Naive thymus-derived CD4-positive, alpha-beta T cell (primary cell): ENCODE measurements around the gene PTPN1. TPM values are rescaled to one million over a fixed set of nuclear protein-coding genes. Genes with fewer than 3 reads are reported as not detected.

Experiments
- ATAC-seq: fragments of 150-1000 bp; cut with Tn5 transposase; 2 replicates; pipeline ENCODE4 v1.10.0; 2021; ENCODE audit warnings: mild to moderate bottlenecking, moderate library complexity
- CTCF ChIA-PET: fragments of 350-600 bp; sonication (Branson Sonifier 250); formaldehyde crosslinking; loops from one replicate; lab custom pipeline; 2021; ENCODE audit warnings: antibody characterized with exemption; lab: Charles Lee
- POLR2A ChIA-PET: fragments of 350-600 bp; sonication (Branson Sonifier 250); formaldehyde crosslinking; loops from one replicate; lab custom pipeline; 2021; ENCODE audit warnings: antibody characterized with exemption, inconsistent platforms; lab: Charles Lee
- DNase-seq, 9 donors: peaks; one replicate each; pipeline versions ENCODE4 v3.0.0 to v3.0.0-alpha.2; 2020 to 2022; ENCODE audit warnings: mixed read lengths in 1 of 9
- H3K27ac ChIP-seq: one replicate; pipeline ENCODE4 v1.7.0; 2013; ENCODE audit warnings: mild to moderate bottlenecking, low read depth, low read length, moderate library complexity
- H3K27me3 ChIP-seq, 2 donors: one replicate each; pipeline ENCODE4 v1.7.0; 2013; ENCODE audit warnings: low read length in 2 of 2, mild to moderate bottlenecking in 2 of 2, moderate library complexity in 2 of 2; ENCODE audit not compliant: control insufficient read depth in 2 of 2, insufficient read depth in 2 of 2
- H3K36me3 ChIP-seq, 3 experiments: 1 replicate in 2 of 3; 2 replicates in 1 of 3; pipeline ENCODE4 v1.7.0; 2013; ENCODE audit warnings: low read length in 3 of 3, mild to moderate bottlenecking in 3 of 3, moderate library complexity in 1 of 3; ENCODE audit not compliant: insufficient read depth in 3 of 3, control insufficient read depth in 2 of 3
- H3K4me1 ChIP-seq, 2 donors: one replicate each; pipeline ENCODE4 v1.7.0; 2013; ENCODE audit warnings: low read length in 2 of 2, mild to moderate bottlenecking in 2 of 2, moderate library complexity in 1 of 2; ENCODE audit not compliant: control insufficient read depth in 2 of 2, insufficient read depth in 2 of 2
- H3K4me3 ChIP-seq: 2 replicates; pipeline ENCODE4 v1.7.0; 2013; ENCODE audit warnings: mild to moderate bottlenecking, low read length
- H3K9me3 ChIP-seq, 3 experiments: 1 replicate in 2 of 3; 2 replicates in 1 of 3; pipeline ENCODE4 v1.7.0; 2013; ENCODE audit warnings: low read length in 3 of 3; ENCODE audit not compliant: control insufficient read depth in 2 of 3
- H3K27ac Mint-ChIP-seq, 9 donors: one replicate each; pipeline ENCODE4 v1.8.0; 2020 to 2022; ENCODE audit warnings: mixed read lengths in 9 of 9, mild to moderate bottlenecking in 8 of 9, moderate library complexity in 5 of 9, inconsistent platforms in 2 of 9
- H3K27me3 Mint-ChIP-seq, 5 donors: one replicate each; pipeline ENCODE4 v1.8.0; 2021 to 2022; ENCODE audit warnings: mixed read lengths in 5 of 5, mild to moderate bottlenecking in 1 of 5
- H3K36me3 Mint-ChIP-seq, 5 donors: one replicate each; pipeline ENCODE4 v1.8.0; 2020 to 2022; ENCODE audit warnings: mixed read lengths in 5 of 5, mild to moderate bottlenecking in 3 of 5, inconsistent platforms in 1 of 5
- H3K4me1 Mint-ChIP-seq, 7 donors: one replicate each; pipeline ENCODE4 v1.8.0; 2020 to 2022; ENCODE audit warnings: mixed read lengths in 7 of 7, mild to moderate bottlenecking in 3 of 7, inconsistent platforms in 1 of 7
- H3K4me3 Mint-ChIP-seq, 10 donors: one replicate each; pipeline ENCODE4 v1.8.0; 2020 to 2022; ENCODE audit warnings: mild to moderate bottlenecking in 10 of 10, mixed read lengths in 10 of 10, moderate library complexity in 6 of 10, inconsistent platforms in 2 of 10
- H3K9me3 Mint-ChIP-seq, 11 donors: one replicate each; pipeline ENCODE4 v1.8.0; 2020 to 2022; ENCODE audit warnings: mixed read lengths in 11 of 11, mild to moderate bottlenecking in 4 of 11, inconsistent platforms in 1 of 11, moderate library complexity in 1 of 11
- intact Hi-C, 2 donors: fragments of 100-400 bp; cut with micrococcal nuclease; formaldehyde crosslinking; loops; one replicate each; pipeline ENCODE4 v1.15.1; 2023
- polyA plus RNA-seq, 2 donors: library from polyadenylated mRNA; unstranded; fragments of 300-500 nt; fragmentation: Illumina TruSeq; gene quantifications; one replicate each; pipeline ENCODE4 v1.2.3, GENCODE V29; 2021
- total RNA-seq, 6 experiments: library from RNA in 5 of 6; stranded (reverse) in 5 of 6; gene quantifications; 1 replicate in 5 of 6; 2 replicates in 1 of 6; pipeline ENCODE4 v1.2.3 and lab custom pipeline; 2021 to 2026

PTPN1 gene
- total and polyA plus RNA-seq, 7 experiments from 2014 or later: 30.4 to 80.5 (median 59.7) TPM

DNA sequence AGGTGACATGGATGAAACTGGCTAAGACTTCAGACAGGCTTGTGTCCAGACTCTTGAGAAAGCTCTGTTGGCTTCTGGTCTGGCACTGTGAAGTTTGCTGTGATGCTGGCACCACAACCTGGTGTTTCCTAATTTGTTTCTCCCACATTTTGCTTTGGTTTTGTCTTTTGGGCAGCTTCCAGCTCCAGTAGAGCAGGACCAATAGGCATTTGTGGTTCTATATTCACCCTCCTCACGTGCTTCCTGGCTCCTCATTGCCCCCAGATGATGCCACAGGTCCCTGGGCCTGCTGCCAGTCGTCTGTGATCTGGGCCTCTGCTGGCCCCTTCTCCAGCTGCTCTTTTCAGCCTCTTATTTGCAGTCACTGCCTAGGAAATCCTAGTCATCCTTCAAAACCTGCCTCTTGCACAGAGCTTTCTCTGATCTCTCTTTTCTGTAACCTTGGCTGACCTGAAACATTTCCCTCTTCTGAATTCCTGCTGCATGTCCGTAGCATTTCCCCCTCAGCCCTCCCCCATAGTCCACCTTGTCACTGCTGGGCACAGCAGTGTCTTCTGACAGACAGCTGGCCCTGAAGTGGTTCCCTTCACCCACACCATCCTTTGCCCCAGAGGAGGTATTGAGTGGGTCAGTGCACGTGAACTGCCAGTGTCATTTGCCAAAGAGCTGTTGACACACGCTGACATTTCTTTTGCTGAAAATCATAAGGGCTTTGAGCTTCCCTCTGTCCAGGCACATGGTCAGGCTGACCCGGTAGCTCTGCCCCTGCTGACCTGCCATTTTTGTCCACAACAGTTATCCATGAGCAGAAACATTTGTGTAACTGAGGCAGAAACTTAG lies 63.0 kb downstream of the PTPN1 start:
- peaks cover 27 to 64% (median 57%) of the 10 kb centered on the region in 7 donors for H3K4me1 Mint-ChIP-seq

GRCh38 chr20:50574108-50574507 lies 63.9 kb downstream of the PTPN1 start:
- Mint-ChIP-seq H3K9me3 (no peaks in the 10 kb centered on the region), H3K27me3 (no peaks in the 10 kb centered on the region), H3K27ac (peak overlapping the region in 5 of 9 donors; percentile 25 to 78 (median 32)), H3K36me3 (peaks cover 5 to 40% (median 22%) of the 10 kb centered on the region in 5 donors), H3K4me1 (peaks cover 18 to 55% (median 47%) of the 10 kb centered on the region in 7 donors), H3K4me3 (no peak overlapping the region)
- Histone ChIP-seq H3K4me3 (no peak overlapping the region), H3K4me1 (peaks cover 7 to 18% of the 10 kb centered on the region in 2 donors), H3K9me3 (no peaks in the 10 kb centered on the region), H3K36me3 (peaks cover 18 to 60% (median 22%) of the 10 kb centered on the region in 3 experiments), H3K27me3 (no peaks in the 10 kb centered on the region), H3K27ac (no peak overlapping the region)
- POLR2A ChIA-PET: interaction anchor here (1.7 to 8.4 kb wide), 2 partner anchors 57 to 62 kb away, joined by 4 to 45 read pairs; partner anchors contain the start of gene PTPN1
- CTCF ChIA-PET: interaction anchor here (0.8 to 7.1 kb wide), 8 partner anchors 11 to 177 kb away, joined by 3 to 67 read pairs (median 7); no protein-coding TSS in a partner anchor
- intact Hi-C loops: no loop called here
- ATAC-seq (no peak), DNase-seq (no peak)

More for the DNA sequence above, 63.0 kb downstream of the PTPN1 start:
- peak overlapping the region; percentile 2 for H3K27ac ChIP-seq
- H3K9me3 ChIP-seq: no peaks in the 10 kb centered on the region
- H3K36me3 ChIP-seq: peaks cover 14 to 60% (median 16%) of the 10 kb centered on the region in 3 experiments
- Mint-ChIP-seq H3K27me3 (no peaks in the 10 kb centered on the region), H3K27ac (peak overlapping the region in 8 of 9 donors; percentile 15 to 80 (median 57)), H3K36me3 (peaks cover 3 to 45% (median 25%) of the 10 kb centered on the region in 5 donors), H3K9me3 (no peaks in the 10 kb centered on the region), H3K4me3 (no peak overlapping the region)
- H3K27me3 ChIP-seq: no peaks in the 10 kb centered on the region
- intact Hi-C loops: no loop called here
- peaks cover 7 to 19% of the 10 kb centered on the region in 2 donors for H3K4me1 ChIP-seq
- ChIA-PET POLR2A (interaction anchor here (1.5 to 8.4 kb wide), 2 partner anchors 61 to 74 kb away, joined by 4 to 45 read pairs; partner anchors contain the start of gene PTPN1), CTCF (interaction anchor here (0.8 to 7.1 kb wide), 9 partner anchors 12 to 342 kb away, joined by 3 to 67 read pairs (median 7); no protein-coding TSS in a partner anchor)
- ATAC-seq (no peak), DNase-seq (no peak)
- H3K4me3 ChIP-seq: no peak overlapping the region

DNA sequence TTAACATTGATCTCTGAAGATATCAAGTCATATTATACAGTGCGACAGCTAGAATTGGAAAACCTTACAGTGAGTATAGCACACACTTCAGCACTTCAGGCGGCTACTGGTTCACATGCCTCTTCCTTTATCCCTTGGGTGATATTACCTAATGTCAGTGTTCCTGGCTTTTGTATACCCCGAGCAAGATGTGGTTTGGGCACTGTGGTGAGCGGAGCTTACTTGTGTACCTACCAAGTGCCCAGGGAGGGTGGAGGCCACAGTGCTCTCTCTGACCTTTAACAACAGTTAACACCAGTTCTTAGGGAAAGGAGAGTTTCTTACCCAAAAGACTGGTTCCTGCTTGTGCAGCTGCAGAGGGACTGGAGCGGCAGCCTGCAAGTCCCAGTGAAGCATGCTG lies 64.4 kb downstream of the PTPN1 start:
- ChIA-PET POLR2A (interaction anchor here (1.7 to 8.4 kb wide), 2 partner anchors 58 to 63 kb away, joined by 4 to 45 read pairs; partner anchors contain the start of gene PTPN1), CTCF (interaction anchor here (0.6 to 7.1 kb wide), 11 partner anchors 11 to 453 kb away, joined by 3 to 67 read pairs (median 5); no protein-coding TSS in a partner anchor)
- ATAC-seq (no peak), DNase-seq (no peak)
- Histone ChIP-seq H3K4me3 (no peak overlapping the region), H3K9me3 (no peaks in the 10 kb centered on the region), H3K4me1 (peaks cover 7 to 15% of the 10 kb centered on the region in 2 donors), H3K27me3 (no peaks in the 10 kb centered on the region), H3K27ac (no peak overlapping the region), H3K36me3 (peaks cover 20 to 64% (median 27%) of the 10 kb centered on the region in 3 experiments)
- Mint-ChIP-seq H3K27me3 (no peaks in the 10 kb centered on the region), H3K4me3 (no peak overlapping the region), H3K36me3 (peaks cover 4 to 39% (median 24%) of the 10 kb centered on the region in 5 donors), H3K9me3 (no peaks in the 10 kb centered on the region), H3K27ac (peak overlapping the region; percentile 25 to 78 (median 58)), H3K4me1 (peaks cover 13 to 50% (median 43%) of the 10 kb centered on the region in 7 donors)
- intact Hi-C loops: no loop called here

DNA sequence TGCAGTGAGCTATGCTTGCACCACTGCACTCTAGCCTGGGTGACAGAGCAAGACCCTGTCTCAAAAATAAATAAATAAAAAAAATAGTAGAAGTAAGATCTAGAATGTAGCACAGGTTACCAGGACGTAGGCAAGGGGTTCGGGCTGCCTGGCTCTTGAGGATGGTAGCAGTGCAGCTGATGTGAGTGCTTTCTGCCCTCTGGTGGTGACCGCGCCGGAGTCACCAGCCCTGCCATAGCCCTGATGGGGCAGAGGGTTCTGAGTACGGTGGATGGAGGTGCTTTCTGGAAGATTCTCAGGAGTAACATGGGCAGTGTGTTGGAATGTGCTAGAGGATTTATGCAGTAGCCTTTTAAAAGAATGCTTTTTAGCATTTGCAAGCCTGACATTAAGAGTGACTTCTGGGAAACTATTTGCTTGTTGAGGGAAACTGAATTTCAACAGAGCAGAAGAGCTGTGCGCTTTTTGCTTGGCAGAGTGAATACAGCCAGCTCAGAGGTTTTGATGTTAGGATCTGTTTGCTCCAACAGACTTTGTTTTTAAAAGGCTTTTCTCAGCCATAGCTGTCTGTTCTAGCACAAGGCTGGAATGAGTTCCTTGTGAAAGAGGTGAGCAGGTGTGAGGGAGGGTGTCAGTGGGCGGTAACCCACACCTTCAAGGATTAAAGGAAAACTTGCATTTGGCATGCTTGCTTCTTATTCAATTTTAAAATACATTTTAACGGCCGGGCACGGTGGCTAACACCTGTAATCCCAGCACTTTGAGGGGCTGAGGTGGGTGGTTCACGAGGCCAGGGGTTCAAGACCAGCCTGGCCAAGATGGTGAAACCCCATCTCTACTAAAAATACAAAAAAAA lies 65.9 kb downstream of the PTPN1 start:
- no peaks in the 10 kb centered on the region for H3K27me3 Mint-ChIP-seq
- intact Hi-C loops: loop anchor here (1.0 kb wide), 3 partner anchors 72 to 390 kb away; no protein-coding TSS in a partner anchor
- no peaks in the 10 kb centered on the region for H3K27me3 ChIP-seq
- POLR2A ChIA-PET: interaction anchor here (0.6 to 8.4 kb wide), 4 partner anchors 61 to 703 kb away, joined by 3 to 45 read pairs (median 5); partner anchors contain the start of gene PTPN1
- H3K4me1 Mint-ChIP-seq: peaks cover 12 to 40% (median 31%) of the 10 kb centered on the region in 7 donors
- no peak overlapping the region for H3K4me3 ChIP-seq
- H3K27ac ChIP-seq: no peak overlapping the region
- no peaks in the 10 kb centered on the region for H3K9me3 ChIP-seq
- DNase-seq (peak; percentile 34 to 67 (median 58)), ATAC-seq (peak; percentile 92)
- H3K36me3 Mint-ChIP-seq: peaks cover 9 to 50% (median 30%) of the 10 kb centered on the region in 5 donors
- no peaks in the 10 kb centered on the region for H3K9me3 Mint-ChIP-seq
- peaks cover 31 to 79% (median 32%) of the 10 kb centered on the region in 3 experiments for H3K36me3 ChIP-seq
- no peak overlapping the region for H3K4me3 Mint-ChIP-seq
- peak overlapping the region in 8 of 9 donors; percentile 12 to 77 (median 56) for H3K27ac Mint-ChIP-seq
- CTCF ChIA-PET: interaction anchor here (0.6 to 7.1 kb wide), 13 partner anchors 9 to 455 kb away, joined by 3 to 67 read pairs (median 3); no protein-coding TSS in a partner anchor
- peaks cover 0 to 1% of the 10 kb centered on the region in 2 donors for H3K4me1 ChIP-seq

DNA sequence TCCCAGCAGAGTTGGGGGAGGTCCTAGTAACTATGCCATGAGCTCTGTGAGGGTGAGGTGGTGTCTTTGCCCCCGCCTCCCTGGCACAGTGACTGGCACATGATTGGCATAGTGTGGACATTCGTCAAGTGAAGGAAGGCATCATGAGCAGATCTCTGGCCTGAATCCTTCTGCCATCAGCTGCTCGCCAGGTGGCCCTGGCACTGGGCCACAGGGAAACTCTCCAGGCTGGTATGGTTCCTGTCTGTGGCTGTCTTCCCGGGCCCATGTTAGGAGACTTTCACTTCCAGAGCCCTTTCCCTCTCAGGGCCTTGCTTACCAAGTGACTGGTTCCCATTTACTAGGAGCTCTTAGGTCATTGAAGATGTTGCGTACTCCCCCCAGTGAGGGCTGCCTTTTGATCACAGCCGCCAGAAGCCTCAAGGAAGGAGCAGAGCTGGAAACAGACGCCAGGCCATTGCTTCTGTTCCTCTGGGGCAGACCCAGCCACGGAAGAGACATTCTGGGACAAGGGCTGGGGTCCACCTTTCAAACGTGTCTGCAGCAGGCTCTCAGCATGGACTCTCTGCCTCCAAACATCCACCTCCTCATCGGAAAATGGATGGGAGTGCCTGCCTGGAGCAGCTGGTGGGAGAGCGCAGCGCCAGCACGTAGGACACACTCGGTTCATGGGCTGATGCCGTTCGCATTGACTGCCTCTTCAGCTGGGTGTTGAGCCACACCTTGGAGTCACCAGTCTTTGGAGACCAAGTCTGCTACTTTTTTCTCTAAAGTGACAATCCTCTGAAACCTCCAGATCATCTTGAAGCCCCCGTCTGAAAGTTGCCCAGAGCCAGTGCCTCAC lies 67.2 kb downstream of the PTPN1 start:
- DNase-seq (peak in 1 of 9 donors; percentile 16), ATAC-seq (no peak)
- Histone ChIP-seq H3K27me3 (no peaks in the 10 kb centered on the region), H3K4me3 (no peak overlapping the region), H3K27ac (no peak overlapping the region), H3K36me3 (peaks cover 29 to 92% (median 38%) of the 10 kb centered on the region in 3 experiments), H3K9me3 (no peaks in the 10 kb centered on the region), H3K4me1 (no peaks in the 10 kb centered on the region)
- Mint-ChIP-seq H3K27ac (peak overlapping the region in 4 of 9 donors; percentile 6 to 87 (median 34)), H3K9me3 (no peaks in the 10 kb centered on the region), H3K4me3 (no peak overlapping the region), H3K27me3 (no peaks in the 10 kb centered on the region), H3K36me3 (peaks cover 9 to 55% (median 30%) of the 10 kb centered on the region in 5 donors), H3K4me1 (peaks cover 11 to 28% (median 21%) of the 10 kb centered on the region in 7 donors)
- CTCF ChIA-PET: interaction anchor here (0.5 to 7.1 kb wide), 5 partner anchors 14 to 388 kb away, joined by 3 to 67 read pairs (median 3); no protein-coding TSS in a partner anchor
- intact Hi-C loops: no loop called here
- POLR2A ChIA-PET: interaction anchor here (8.4 kb wide), 1 partner anchor 66 kb away, joined by 45 read pairs; the partner anchor contains the start of gene PTPN1
